HG03097 (cell line): ENCODE measurements around the gene PREP.

ENCODE experiments used
- ATAC-seq: cut with Tn5 transposase; IDR thresholded peaks from one replicate; pipeline ENCODE4 v1.9.1; 2021; ENCODE audit not compliant: unreplicated experiment, low FRiP score

Gene PREP

GRCh38 chr6:105398859-105399258, 4.0 kb downstream of the PREP start:
- no peak for ATAC-seq

- no peak for ATAC-seq
Measured at GRCh38 chr6:105397987-105398386, 4.9 kb downstream of the PREP start.

- no peak for ATAC-seq
Measured at GRCh38 chr6:105391705-105392104, 11.2 kb downstream of the PREP start.

- ATAC-seq, result no peak
Measured at GRCh38 chr6:105389543-105389942, 13.3 kb downstream of the PREP start.

GRCh38 chr6:105388392-105388791, 14.5 kb downstream of the PREP start:
- ATAC-seq, result no peak

- ATAC-seq, result no peak
Measured at GRCh38 chr6:105384004-105384403, 18.9 kb downstream of the PREP start.

GRCh38 chr6:105382958-105383357, 19.9 kb downstream of the PREP start:
- ATAC-seq, result no peak

GRCh38 chr6:105382496-105382895, 20.4 kb downstream of the PREP start:
- ATAC-seq, result no peak

GRCh38 chr6:105380634-105381033, 22.2 kb downstream of the PREP start:
- no peak for ATAC-seq

- no peak for ATAC-seq
Measured at GRCh38 chr6:105375797-105376196, 27.1 kb downstream of the PREP start.

- ATAC-seq, result no peak
Measured at GRCh38 chr6:105374010-105374420, 28.9 kb downstream of the PREP start.

GRCh38 chr6:105373481-105373880, 29.4 kb downstream of the PREP start:
- ATAC-seq, result no peak

- ATAC-seq, result no peak
Measured at GRCh38 chr6:105372849-105373182, 30.1 kb downstream of the PREP start.

- no peak for ATAC-seq
Measured at GRCh38 chr6:105372142-105372848, 30.6 kb downstream of the PREP start.

GRCh38 chr6:105370351-105370750, 32.5 kb downstream of the PREP start:
- ATAC-seq, result no peak

- ATAC-seq, result no peak
Measured at GRCh38 chr6:105369145-105369544, 33.7 kb downstream of the PREP start.

GRCh38 chr6:105364243-105364642, 38.6 kb downstream of the PREP start:
- no peak for ATAC-seq

- no peak for ATAC-seq
Measured at GRCh38 chr6:105363100-105363754, 39.7 kb downstream of the PREP start.

GRCh38 chr6:105359419-105360370, 43.2 kb downstream of the PREP start:
- ATAC-seq, result no peak

- ATAC-seq, result no peak
Measured at GRCh38 chr6:105357165-105357564, 45.7 kb downstream of the PREP start.

GRCh38 chr6:105352037-105352617, 50.8 kb downstream of the PREP start:
- ATAC-seq, result no peak
